GM12878 (cell line): ENCODE data around the gene SEMA3A. TPM values are rescaled to one million over a fixed set of nuclear protein-coding genes. Genes with fewer than 3 reads are reported as not detected.

Source experiments
- ATAC-seq: fragments of 200-7000 bp; cut with Tn5 transposase; 3 replicates; pipeline ENCODE4 v1.9.1; 2020; ENCODE audit warnings: mild to moderate bottlenecking, moderate library complexity
- BruUV-seq: library from RNA; stranded (reverse); fragments of 400-500 nt; replicated peaks from 2 replicates; lab custom pipeline; 2021; lab: Mats Ljungman, UMichigan
- CTCF ChIA-PET: fragments of 300-600 bp; sonication (Branson Sonifier 250); formaldehyde crosslinking; extraction: SDS; loops from one replicate; lab custom pipeline; 2021; ENCODE audit warnings: inconsistent platforms; lab: Yijun Ruan, JAX
- POLR2A ChIA-PET: fragments of 350-600 bp; formaldehyde crosslinking; extraction: SDS; loops from one replicate; lab custom pipeline; 2021; ENCODE audit warnings: inconsistent platforms; lab: Charles Lee
- RAD21 ChIA-PET: fragments of 300-600 bp; sonication (Branson Sonifier 250); formaldehyde crosslinking; loops from one replicate; lab custom pipeline; 2023; ENCODE audit warnings: antibody characterized with exemption; ENCODE audit not compliant: unreplicated experiment; lab: Charles Lee
- SMC1A ChIA-PET: fragments of 300-600 bp; sonication (Branson Sonifier 250); formaldehyde crosslinking; loops from one replicate; lab custom pipeline; 2023; ENCODE audit not compliant: unreplicated experiment, uncharacterized antibody; lab: Charles Lee
- DNase-seq: peaks from one replicate; pipeline ENCODE4 v3.0.0-alpha.2; 2011; ENCODE audit warnings: low read depth, low spot score
- FAIRE-seq: peaks from 3 replicates; lab custom pipeline; 2011; peaks lifted over from hg19 to GRCh38; lab: Jason Lieb, UNC
- H2AFZ ChIP-seq: 2 replicates; pipeline ENCODE4 v1.6.0; 2011; ENCODE audit warnings: low read depth, low read length, control low read depth; ENCODE audit not compliant: control insufficient read depth
- H3K27ac ChIP-seq: 2 replicates; pipeline ENCODE4 v1.5.1; 2011; ENCODE audit warnings: control low read depth; ENCODE audit not compliant: control insufficient read depth, insufficient read depth
- H3K27me3 ChIP-seq, 2 experiments: replicated peaks in 1 of 2; 2 replicates each; pipeline versions ENCODE4 v1.6.0 to v1.6.1; 2011; ENCODE audit warnings: low read length in 1 of 2; ENCODE audit not compliant: control insufficient read depth in 2 of 2, insufficient read depth in 2 of 2
- H3K36me3 ChIP-seq, 2 experiments: 2 replicates each; pipeline ENCODE4 v1.5.1; 2011; ENCODE audit warnings: low read length in 1 of 2; ENCODE audit not compliant: control insufficient read depth in 2 of 2, insufficient read depth in 2 of 2
- H3K4me1 ChIP-seq: 2 replicates; pipeline ENCODE4 v1.6.1; 2011; ENCODE audit warnings: mild to moderate bottlenecking, low read length, moderate library complexity, mixed read lengths; ENCODE audit not compliant: control insufficient read depth, insufficient read depth
- H3K4me2 ChIP-seq: 2 replicates; pipeline ENCODE4 v1.6.0; 2011; ENCODE audit warnings: control low read depth; ENCODE audit not compliant: control insufficient read depth, insufficient read depth
- H3K4me3 ChIP-seq: fragments of 200-600 bp; sonication (generic); 2 replicates; pipeline ENCODE4 v1.5.1; 2016
- H3K79me2 ChIP-seq: 2 replicates; pipeline ENCODE4 v1.6.0; 2011; ENCODE audit warnings: low read length; ENCODE audit not compliant: control insufficient read depth, insufficient read depth
- H3K9ac ChIP-seq: 2 replicates; pipeline ENCODE4 v1.8.0; 2011; ENCODE audit warnings: low read length, control low read depth, mixed read lengths; ENCODE audit not compliant: control insufficient read depth, insufficient read depth
- H3K9me3 ChIP-seq: replicated peaks from 3 replicates; pipeline ENCODE4 v1.5.1; 2011; ENCODE audit warnings: mild to moderate bottlenecking, low read length; ENCODE audit not compliant: control insufficient read depth, insufficient read depth
- H4K20me1 ChIP-seq: 2 replicates; pipeline ENCODE4 v1.6.0; 2011; ENCODE audit not compliant: control insufficient read depth, insufficient read depth
- BRCA1 ChIP-seq: IDR thresholded peaks from 2 replicates; pipeline ENCODE4 v1.6.1; 2011; ENCODE audit warnings: low read depth, low read length, improper control_type of control experiment
- IRF4 ChIP-seq: IDR thresholded peaks from 2 replicates; pipeline ENCODE4 v1.6.1; 2011; ENCODE audit warnings: low read depth, low read length
- RUNX3 ChIP-seq: IDR thresholded peaks from 2 replicates; pipeline ENCODE4 v1.6.1; 2012; ENCODE audit warnings: low read length, inconsistent platforms
- SIX5 ChIP-seq: IDR thresholded peaks from 2 replicates; pipeline ENCODE4 v1.6.1; 2011; ENCODE audit warnings: mild to moderate bottlenecking, low read depth, low read length, moderate library complexity; ENCODE audit not compliant: severe bottlenecking
- USF2 ChIP-seq: IDR thresholded peaks from 2 replicates; pipeline ENCODE4 v1.6.1; 2011; ENCODE audit warnings: low read depth, low read length, improper control_type of control experiment, borderline replicate concordance
- YBX1 ChIP-seq: fragments of 450-650 bp; IDR thresholded peaks from 2 replicates; pipeline ENCODE4 v1.6.1; 2016; ENCODE audit warnings: antibody characterized with exemption
- ZNF217 ChIP-seq: fragments of 450-650 bp; IDR thresholded peaks from 2 replicates; pipeline ENCODE4 v1.6.1; 2017; ENCODE audit warnings: antibody characterized with exemption, mild to moderate bottlenecking
- WGBS: methylation state at CpG from one replicate; pipeline ENCODE4 v1.1.6; 2016; ENCODE audit warnings: low lambda C conversion rate; ENCODE audit not compliant: insufficient replicate concordance, insufficient coverage; ENCODE audit errors: missing lambda C conversion rate; 5-methylcytosine and 5-hydroxymethylcytosine counted together
- in situ Hi-C: fragments of 300-500 bp; cut with MboI; formaldehyde crosslinking; loops from 9 replicates; pipeline ENCODE4 v1.14.3; 2018; ENCODE audit warnings: mixed read lengths
- intact Hi-C: fragments of 100-400 bp; cut with micrococcal nuclease; formaldehyde crosslinking; loops from one replicate; pipeline ENCODE4 v1.14.2; 2022; ENCODE audit not compliant: unreplicated experiment
- polyA plus RNA-seq, 11 experiments: library from polyadenylated mRNA; depleted of rRNA in 4 of 11; unstranded in 6 of 11; stranded (reverse) in 5 of 11; fragments of >200 nt; fragmentation: Nextera tagmentation in 4 of 11; fragmentation: Illumina TruSeq in 1 of 11; extraction: Ambion mirVana in 4 of 11; extraction: Trizol in 1 of 11; gene quantifications; 1 replicate in 1 of 11; 2 replicates in 10 of 11; pipeline versions ENCODE4 v1.2.1 to v1.2.3, GENCODE V29; 2011 to 2016; ENCODE audit warnings: inconsistent platforms in 2 of 11, missing spikeins in 2 of 11, low read depth in 1 of 11
- total RNA-seq, 4 experiments: library from RNA; depleted of rRNA in 3 of 4; stranded (reverse); fragments of >200 nt in 3 of 4; fragmentation: Illumina TruSeq in 1 of 4; extraction: Trizol in 1 of 4; gene quantifications; 2 replicates each; pipeline versions ENCODE4 v1.2.1 to v1.2.3, GENCODE V29; 2013 to 2021

Gene SEMA3A
- total and polyA plus RNA-seq, 10 of the 15 experiments (the other 5 are each of a cell fraction or from before 2014, with no cell fraction given): 0.01 to 3.3 (median 0.24) TPM

GRCh38 chr7:84083846-84084245 is 110.7 kb downstream of the SEMA3A start:
- no peak overlapping the region for H3K27ac ChIP-seq
- ATAC-seq (no peak), DNase-seq (no peak), FAIRE-seq (no peak)
- BruUV-seq: no TSS peak
- intact Hi-C loops (no loop called here), in situ Hi-C loops (no loop called here)
- RAD21 ChIA-PET: interaction anchor here (1.2 kb wide), 1 partner anchor 99 kb away, joined by 3 read pairs; no protein-coding TSS in a partner anchor
- H3K36me3 ChIP-seq: no peaks in the 10 kb centered on the region
- H3K4me1 ChIP-seq: no peaks in the 10 kb centered on the region
- SMC1A ChIA-PET: no interaction called here
- no peak overlapping the region for H3K4me3 ChIP-seq
- no peak overlapping the region for H2AFZ ChIP-seq
- WGBS: 0% methylated on average over 2 of the region's 2 CpGs
- no peaks in the 10 kb centered on the region for H3K9me3 ChIP-seq
- H3K4me2 ChIP-seq: no peak overlapping the region
- POLR2A ChIA-PET: no interaction called here
- TF ChIP-seq ZNF217 (no peak), USF2 (no peak), RUNX3 (no peak), YBX1 (no peak), BRCA1 (no peak), SIX5 (no peak), IRF4 (no peak)
- no peaks in the 10 kb centered on the region for H3K79me2 ChIP-seq
- H4K20me1 ChIP-seq: no peaks in the 10 kb centered on the region
- no peak overlapping the region for H3K9ac ChIP-seq
- H3K27me3 ChIP-seq: no peaks in the 10 kb centered on the region
- CTCF ChIA-PET: no interaction called here
